ENCODE measurements around the gene PDE6G. TPM values are rescaled to one million over a fixed set of nuclear protein-coding genes. Genes with fewer than 3 reads are reported as not detected.
A peak's percentile ranks its signal among the peaks of the same experiment; 100 is the strongest.

PDE6G gene
- total RNA-seq, 2 experiments from 2014 or later, result 10.0 to 10.9 TPM

GRCh38 chr17:81666342-81667191 lies 10.2 kb upstream of the PDE6G start, which contains the start of the genes CCDC137 and OXLD1:
Gene CCDC137 (plus strand): TSS chr17:81666737. CDS start chr17:81666767, 30 bp downstream.
Gene OXLD1 (minus strand): TSS chr17:81666605. CDS start chr17:81666577, 28 bp downstream.
- CTCF ChIA-PET, result interaction anchor here (1.0 to 2.3 kb wide), 3 partner anchors 9 to 17 kb away, joined by 3 to 6 read pairs (median 6); partner anchors contain the start of genes ARL16 and HGS
- DNase-seq, result peak; percentile 94
- peaks cover 62% of the 10 kb centered on the region for H3K4me1 Mint-ChIP-seq

GRCh38 chr17:81666092-81666341 lies 9.7 kb upstream of the PDE6G start:
- CTCF ChIA-PET, result interaction anchor here (0.7 to 2.3 kb wide), 7 partner anchors 9 to 53 kb away, joined by 3 to 6 read pairs (median 3); partner anchors contain the start of genes ARL16 and HGS
- no peak for DNase-seq
- Mint-ChIP-seq H3K27ac (peak overlapping the region; percentile 94), H3K4me3 (peak overlapping the region; percentile 93), H3K27me3 (no peaks in the 10 kb centered on the region), H3K4me1 (peaks cover 62% of the 10 kb centered on the region), H3K9me3 (no peaks in the 10 kb centered on the region), H3K36me3 (ENCODE audit: low read depth) (peaks cover 46% of the 10 kb centered on the region)
- POLR2A ChIA-PET, result interaction anchor here (0.7 to 4.8 kb wide), 18 partner anchors 10 to 207 kb away, joined by 3 to 52 read pairs (median 4); partner anchors contain the start of genes ARL16, HGS, MCRIP1 and MRPL12

More at GRCh38 chr17:81666342-81667191, 10.2 kb upstream of the PDE6G start, which contains the start of the genes CCDC137 and OXLD1:
- POLR2A ChIA-PET, result interaction anchor here (0.6 to 4.8 kb wide), 16 partner anchors 9 to 296 kb away, joined by 3 to 52 read pairs (median 4); partner anchors contain the start of genes ARL16, HGS, MRPL12 and NPLOC4
- Mint-ChIP-seq H3K4me3 (peak within 1 kb of the TSS; percentile 93), H3K27me3 (no peaks in the 10 kb centered on the region), H3K27ac (peak within 1 kb of the TSS; percentile 94), H3K9me3 (no peaks in the 10 kb centered on the region), H3K36me3 (ENCODE audit: low read depth) (peaks cover 51% of the 10 kb centered on the region)

GRCh38 chr17:81665205-81666091 lies 9.1 kb upstream of the PDE6G start:
- Mint-ChIP-seq H3K9me3 (no peaks in the 10 kb centered on the region), H3K27me3 (no peaks in the 10 kb centered on the region), H3K27ac (peak overlapping the region; percentile 94), H3K4me3 (peak overlapping the region; percentile 93), H3K36me3 (ENCODE audit: low read depth) (peaks cover 45% of the 10 kb centered on the region), H3K4me1 (peaks cover 62% of the 10 kb centered on the region)
- CTCF ChIA-PET, result interaction anchor here (0.7 to 1.1 kb wide), 6 partner anchors 11 to 52 kb away, joined by 3 to 4 read pairs (median 3); partner anchors contain the start of genes ARL16 and HGS
- POLR2A ChIA-PET, result interaction anchor here (0.6 to 4.8 kb wide), 16 partner anchors 9 to 358 kb away, joined by 3 to 52 read pairs (median 4); partner anchors contain the start of genes ARL16, HGS, LRRC45 and MCRIP1
- DNase-seq, result peak; percentile 62

- H3K4me3 Mint-ChIP-seq, result no peak overlapping the region
- POLR2A ChIA-PET, result interaction anchor here (1.2 to 4.8 kb wide), 4 partner anchors 8 to 112 kb away, joined by 4 to 52 read pairs (median 16); partner anchors contain the start of genes FAAP100, MRPL12, NPLOC4 and PDE6G
- peaks cover 34% of the 10 kb centered on the region for H3K36me3 Mint-ChIP-seq (ENCODE audit: low read depth)
- H3K27me3 Mint-ChIP-seq, result no peaks in the 10 kb centered on the region
- peak overlapping the region; percentile 94 for H3K27ac Mint-ChIP-seq
- peaks cover 55% of the 10 kb centered on the region for H3K4me1 Mint-ChIP-seq
- DNase-seq, result no peak
- no peaks in the 10 kb centered on the region for H3K9me3 Mint-ChIP-seq
- CTCF ChIA-PET, result interaction anchor here (0.6 to 1.3 kb wide), 3 partner anchors 8 to 324 kb away, joined by 3 to 5 read pairs (median 3); partner anchors contain the start of gene PDE6G
These were observed 7.7 kb upstream of the PDE6G start for GRCh38 chr17:81664051-81664470.

GRCh38 chr17:81662002-81662401 lies 5.7 kb upstream of the PDE6G start:
- ChIA-PET POLR2A (interaction anchor here (0.8 to 2.1 kb wide), 5 partner anchors 9 to 149 kb away, joined by 3 to 9 read pairs (median 4); partner anchors contain the start of genes ARL16, HGS, NPLOC4 and TSPAN10), CTCF (no interaction called here)
- no peaks in the 10 kb centered on the region for H3K27me3 Mint-ChIP-seq
- H3K27ac Mint-ChIP-seq, result peak overlapping the region; percentile 94
- no peak overlapping the region for H3K4me3 Mint-ChIP-seq
- peaks cover 23% of the 10 kb centered on the region for H3K36me3 Mint-ChIP-seq (ENCODE audit: low read depth)
- no peaks in the 10 kb centered on the region for H3K9me3 Mint-ChIP-seq
- H3K4me1 Mint-ChIP-seq, result peaks cover 45% of the 10 kb centered on the region
- no peak for DNase-seq

- H3K4me3 Mint-ChIP-seq, result no peak overlapping the region
- peaks cover 39% of the 10 kb centered on the region for H3K4me1 Mint-ChIP-seq
- CTCF ChIA-PET, result no interaction called here
- H3K36me3 Mint-ChIP-seq (ENCODE audit: low read depth), result peaks cover 14% of the 10 kb centered on the region
- POLR2A ChIA-PET, result interaction anchor here (2.1 kb wide), 1 partner anchor 24 kb away, joined by 4 read pairs; the partner anchor contains the start of genes NPLOC4 and TSPAN10
- no peak overlapping the region for H3K27ac Mint-ChIP-seq
- no peaks in the 10 kb centered on the region for H3K9me3 Mint-ChIP-seq
- H3K27me3 Mint-ChIP-seq, result no peaks in the 10 kb centered on the region
- DNase-seq, result no peak
These were observed 4.1 kb upstream of the PDE6G start for GRCh38 chr17:81660441-81660840.

GRCh38 chr17:81659038-81659437 lies 2.7 kb upstream of the PDE6G start:
- CTCF ChIA-PET, result no interaction called here
- Mint-ChIP-seq H3K27me3 (no peaks in the 10 kb centered on the region), H3K4me3 (no peak overlapping the region), H3K4me1 (peaks cover 31% of the 10 kb centered on the region), H3K9me3 (no peaks in the 10 kb centered on the region), H3K27ac (no peak overlapping the region), H3K36me3 (ENCODE audit: low read depth) (peaks cover 2% of the 10 kb centered on the region)
- POLR2A ChIA-PET, result no interaction called here
- DNase-seq, result no peak

GRCh38 chr17:81656835-81657234 lies 493 bp upstream of the PDE6G start:
- DNase-seq, result no peak
- H3K4me1 Mint-ChIP-seq, result peaks cover 26% of the 10 kb centered on the region
- POLR2A ChIA-PET, result interaction anchor here (1.1 to 2.8 kb wide), 3 partner anchors 9 to 46 kb away, joined by 3 to 22 read pairs (median 3); partner anchors contain the start of genes CCDC137, MRPL12 and OXLD1
- peaks cover under 1% of the 10 kb centered on the region for H3K27me3 Mint-ChIP-seq
- H3K9me3 Mint-ChIP-seq, result no peaks in the 10 kb centered on the region
- no peaks in the 10 kb centered on the region for H3K36me3 Mint-ChIP-seq (ENCODE audit: low read depth)
- H3K4me3 Mint-ChIP-seq, result no peak overlapping the region
- peak overlapping the region; percentile 3 for H3K27ac Mint-ChIP-seq
- CTCF ChIA-PET, result no interaction called here

GRCh38 chr17:81655378-81656117 lies 794 bp downstream of the PDE6G start:
- peaks cover 1% of the 10 kb centered on the region for H3K27me3 Mint-ChIP-seq
- H3K9me3 Mint-ChIP-seq, result no peaks in the 10 kb centered on the region
- CTCF ChIA-PET, result interaction anchor here (1.1 kb wide), 1 partner anchor 8 kb away, joined by 3 read pairs; no protein-coding TSS in a partner anchor
- POLR2A ChIA-PET, result interaction anchor here (2.8 kb wide), 1 partner anchor 10 kb away, joined by 22 read pairs; the partner anchor contains the start of genes CCDC137 and OXLD1
- no peaks in the 10 kb centered on the region for H3K36me3 Mint-ChIP-seq (ENCODE audit: low read depth)
- peaks cover 28% of the 10 kb centered on the region for H3K4me1 Mint-ChIP-seq
- no peak overlapping the region for H3K27ac Mint-ChIP-seq
- DNase-seq, result no peak
- no peak overlapping the region for H3K4me3 Mint-ChIP-seq

GRCh38 chr17:81652906-81653771 lies 3.2 kb downstream of the PDE6G start:
- CTCF ChIA-PET, result interaction anchor here (0.7 kb wide), 1 partner anchor 93 kb away, joined by 3 read pairs; no protein-coding TSS in a partner anchor
- no peaks in the 10 kb centered on the region for H3K9me3 Mint-ChIP-seq
- peak; percentile 27 for DNase-seq
- peaks cover 28% of the 10 kb centered on the region for H3K4me1 Mint-ChIP-seq
- POLR2A ChIA-PET, result interaction anchor here (1.5 to 2.3 kb wide), 3 partner anchors 10 to 14 kb away, joined by 5 to 8 read pairs (median 6); no protein-coding TSS in a partner anchor
- H3K4me3 Mint-ChIP-seq, result peak overlapping the region; percentile 60
- peaks cover 8% of the 10 kb centered on the region for H3K27me3 Mint-ChIP-seq
- no peaks in the 10 kb centered on the region for H3K36me3 Mint-ChIP-seq (ENCODE audit: low read depth)
- H3K27ac Mint-ChIP-seq, result peak overlapping the region; percentile 31

- POLR2A ChIA-PET, result no interaction called here
- H3K27me3 Mint-ChIP-seq, result peaks cover 18% of the 10 kb centered on the region
- peaks cover 20% of the 10 kb centered on the region for H3K4me1 Mint-ChIP-seq
- CTCF ChIA-PET, result interaction anchor here (0.9 kb wide), 1 partner anchor 14 kb away, joined by 3 read pairs; no protein-coding TSS in a partner anchor
- H3K27ac Mint-ChIP-seq, result no peak overlapping the region
- H3K4me3 Mint-ChIP-seq, result no peak overlapping the region
- H3K9me3 Mint-ChIP-seq, result no peaks in the 10 kb centered on the region
- no peak for DNase-seq
- H3K36me3 Mint-ChIP-seq (ENCODE audit: low read depth), result no peaks in the 10 kb centered on the region
These were observed 4.7 kb downstream of the PDE6G start for GRCh38 chr17:81651692-81652091.

Measured in activated CD4-positive, alpha-beta memory T cell treated with anti-CD3 and anti-CD28 coated beads, Interleukin-2, amount 10 ng/mL, durations not matched to agents 7 days and 5 days (primary cell).